Mesendoderm (in vitro differentiated cells): ENCODE data around the gene ALDH16A1.

Source experiments
- DNase-seq: peaks from one replicate; pipeline ENCODE4 v3.0.0; 2013
- H2AK5ac ChIP-seq: 2 replicates; pipeline ENCODE4 v1.6.1; 2013; ENCODE audit warnings: low read length, inconsistent platforms
- H2BK120ac ChIP-seq: 2 replicates; pipeline ENCODE4 v1.6.1; 2013; ENCODE audit warnings: low read depth, mild to moderate bottlenecking, low read length, moderate library complexity, mixed read lengths
- H2BK15ac ChIP-seq: replicated peaks from 2 replicates; pipeline ENCODE4 v1.6.1; 2013; ENCODE audit warnings: low read depth, mild to moderate bottlenecking, moderate library complexity
- H2BK5ac ChIP-seq: 2 replicates; pipeline ENCODE4 v1.6.1; 2013; ENCODE audit warnings: low read length, inconsistent platforms
- H3K18ac ChIP-seq: 2 replicates; pipeline ENCODE4 v1.6.1; 2013; ENCODE audit warnings: mild to moderate bottlenecking, low read length, mixed read lengths
- H3K23ac ChIP-seq: one replicate; pipeline ENCODE4 v1.6.1; 2013; ENCODE audit warnings: low read length
- H3K27ac ChIP-seq: 2 replicates; pipeline ENCODE4 v1.5.1; 2013; ENCODE audit warnings: low read depth, mild to moderate bottlenecking, inconsistent platforms, low read length, moderate library complexity
- H3K27me3 ChIP-seq: 2 replicates; pipeline ENCODE4 v1.6.1; 2013; ENCODE audit warnings: low read length, control low read depth, mild to moderate bottlenecking, inconsistent platforms; ENCODE audit not compliant: insufficient read depth, poor library complexity
- H3K36me3 ChIP-seq: 2 replicates; pipeline ENCODE4 v1.6.1; 2013; ENCODE audit warnings: low read length, inconsistent platforms; ENCODE audit not compliant: control insufficient read depth, insufficient read depth
- H3K4ac ChIP-seq: one replicate; pipeline ENCODE4 v1.6.1; 2013; ENCODE audit warnings: low read depth, mild to moderate bottlenecking, low read length, moderate library complexity
- H3K4me1 ChIP-seq: 2 replicates; pipeline ENCODE4 v1.6.1; 2013; ENCODE audit warnings: low read depth, low read length, inconsistent platforms; ENCODE audit not compliant: control insufficient read depth
- H3K4me2 ChIP-seq: 2 replicates; pipeline ENCODE4 v1.6.1; 2013; ENCODE audit warnings: low read length
- H3K4me3 ChIP-seq: 2 replicates; pipeline ENCODE4 v1.5.1; 2013; ENCODE audit warnings: mild to moderate bottlenecking, low read length
- H3K56ac ChIP-seq: one replicate; pipeline ENCODE4 v1.6.1; 2013; ENCODE audit warnings: low read length
- H3K79me1 ChIP-seq: 2 replicates; pipeline ENCODE4 v1.6.1; 2013; ENCODE audit warnings: low read length, inconsistent platforms
- H3K79me2 ChIP-seq: 2 replicates; pipeline ENCODE4 v1.6.1; 2013; ENCODE audit warnings: mild to moderate bottlenecking, low read length; ENCODE audit not compliant: control insufficient read depth, insufficient read depth
- H3K9ac ChIP-seq: 2 replicates; pipeline ENCODE4 v1.6.1; 2013; ENCODE audit warnings: low read length, inconsistent platforms
- H4K5ac ChIP-seq: one replicate; pipeline ENCODE4 v1.6.1; 2013; ENCODE audit warnings: low read length
- H4K8ac ChIP-seq: one replicate; pipeline ENCODE4 v1.6.1; 2013; ENCODE audit warnings: low read depth, mild to moderate bottlenecking, control low read depth, low read length, moderate library complexity
- WGBS: extraction: QIAGEN DNeasy Blood & Tissue Kit; methylation state at CpG from one replicate; pipeline ENCODE4 v1.1.7; 2013; ENCODE audit warnings: low lambda C conversion rate, missing lambda C conversion rate; ENCODE audit not compliant: insufficient coverage; ENCODE audit errors: extremely low coverage; 5-methylcytosine and 5-hydroxymethylcytosine counted together

The ALDH16A1 gene

DNA sequence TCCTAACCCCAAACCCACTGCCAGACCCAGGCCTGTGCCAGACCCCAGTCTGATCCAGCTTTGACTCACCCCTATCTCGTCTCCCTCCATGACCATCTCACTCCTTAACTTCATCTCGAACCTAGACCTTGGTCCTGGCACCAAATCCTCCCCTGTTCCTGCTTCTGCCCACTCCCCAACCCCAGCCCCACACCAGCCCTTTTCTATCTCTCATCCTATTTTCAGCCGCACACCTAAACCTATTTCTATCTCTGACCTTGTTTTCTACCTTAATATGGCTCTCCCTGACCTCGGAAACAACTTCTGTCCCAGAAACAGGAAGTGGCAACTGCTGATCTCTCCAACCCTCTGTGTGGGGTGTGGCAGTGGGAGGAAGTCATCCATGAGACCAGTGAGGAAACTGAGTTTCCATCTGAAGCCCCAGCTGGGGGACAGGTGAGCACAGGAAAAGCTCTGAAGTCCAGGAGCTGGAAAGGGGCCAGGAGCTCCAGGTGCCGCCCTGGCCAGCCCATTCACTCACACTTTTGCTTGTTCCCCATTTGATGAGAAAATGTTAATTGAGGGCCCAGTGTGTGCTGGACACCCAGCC is 43.5 kb upstream of the ALDH16A1 start:
- Histone ChIP-seq H2BK15ac (no peak overlapping the region), H3K4ac (no peak overlapping the region), H2BK5ac (no peak overlapping the region), H3K4me3 (no peak overlapping the region), H3K27ac (no peak overlapping the region), H3K9ac (no peak overlapping the region), H3K36me3 (no peaks in the 10 kb centered on the region), H3K4me1 (peaks cover 4% of the 10 kb centered on the region), H3K18ac (no peak overlapping the region), H2BK120ac (no peak overlapping the region), H3K56ac (no peak overlapping the region), H3K79me1 (no peaks in the 10 kb centered on the region), H3K23ac (no peak overlapping the region), H3K79me2 (no peaks in the 10 kb centered on the region), H3K27me3 (no peaks in the 10 kb centered on the region), H3K4me2 (no peak overlapping the region), H4K5ac (no peak overlapping the region), H4K8ac (no peak overlapping the region), H2AK5ac (no peak overlapping the region)
- DNase-seq = no peak
- no CpG with 5 or more reads among the region's 5 CpGs for WGBS

DNA sequence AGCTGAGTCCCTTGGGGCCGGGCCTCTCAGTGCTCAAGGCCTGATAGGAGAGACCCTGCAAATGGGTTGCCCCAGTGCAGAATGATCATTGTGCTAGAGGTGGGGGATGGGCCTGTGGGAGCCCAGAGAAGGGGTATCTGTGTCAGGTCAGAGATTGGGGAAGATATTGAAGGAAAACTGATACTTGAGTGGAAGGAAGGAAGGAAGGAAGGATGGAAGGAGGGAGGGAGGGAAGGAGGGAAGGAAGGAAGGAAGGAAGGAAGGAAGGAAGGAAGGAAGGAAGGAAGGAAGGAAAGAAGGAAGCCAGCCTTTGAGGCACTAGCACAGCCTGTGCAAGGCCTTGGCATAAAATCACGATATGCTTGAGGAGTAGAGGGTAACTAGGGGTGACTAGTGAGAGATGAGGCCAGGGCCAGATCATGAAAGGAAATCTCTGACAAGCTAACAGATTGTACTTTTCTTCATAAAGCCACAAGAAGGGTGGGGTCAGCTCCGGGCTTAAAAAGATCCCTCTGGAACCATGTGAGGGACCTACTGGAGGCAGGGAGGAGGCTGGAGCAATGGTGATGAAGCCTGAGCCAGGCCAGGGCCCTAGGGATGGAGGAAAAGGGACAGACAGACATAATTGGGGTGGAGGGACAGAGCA is 41.2 kb upstream of the ALDH16A1 start:
- DNase-seq = no peak

DNA sequence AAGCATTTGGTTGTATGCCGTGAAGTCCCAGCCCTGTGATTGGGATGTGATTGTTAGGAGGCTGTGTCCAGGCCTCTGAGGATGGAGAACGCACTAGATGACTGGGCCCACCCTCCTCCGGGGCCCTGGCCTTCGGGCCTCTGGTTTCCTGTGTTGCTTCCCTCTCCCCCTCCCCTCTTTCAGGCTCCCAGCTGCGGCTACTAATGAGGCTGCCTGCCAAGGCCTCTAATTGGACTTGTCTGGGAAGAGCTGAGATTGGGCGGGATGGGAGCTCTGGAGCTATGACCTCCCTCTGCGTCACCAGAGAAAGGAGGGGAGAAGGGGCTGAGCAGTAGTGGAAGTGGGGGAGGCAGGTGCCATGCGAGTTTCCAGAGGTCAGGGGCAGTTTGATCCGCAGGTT is 39.7 kb upstream of the ALDH16A1 start:
- WGBS = no CpG with 5 or more reads among the region's 9 CpGs
- Histone ChIP-seq H2BK5ac (no peak overlapping the region), H3K27me3 (no peaks in the 10 kb centered on the region), H3K36me3 (no peaks in the 10 kb centered on the region), H3K4ac (no peak overlapping the region), H2BK15ac (no peak overlapping the region), H3K23ac (no peak overlapping the region), H3K4me2 (no peak overlapping the region), H3K18ac (no peak overlapping the region), H3K4me3 (no peak overlapping the region), H3K56ac (peak overlapping the region; percentile 63), H3K9ac (peak overlapping the region; percentile 17), H3K27ac (peak overlapping the region; percentile 1), H2BK120ac (no peak overlapping the region), H4K5ac (no peak overlapping the region), H3K79me2 (no peaks in the 10 kb centered on the region), H3K4me1 (peaks cover 4% of the 10 kb centered on the region), H4K8ac (no peak overlapping the region), H2AK5ac (no peak overlapping the region), H3K79me1 (no peaks in the 10 kb centered on the region)
- peak; percentile 63 for DNase-seq

More for the DNA sequence above, 41.2 kb upstream of the ALDH16A1 start:
- no peak overlapping the region for H3K4me2 ChIP-seq
- H2BK120ac ChIP-seq = no peak overlapping the region
- H3K27me3 ChIP-seq = no peaks in the 10 kb centered on the region
- no peak overlapping the region for H3K27ac ChIP-seq
- H3K9ac ChIP-seq = no peak overlapping the region
- H3K23ac ChIP-seq = no peak overlapping the region
- H2AK5ac ChIP-seq = no peak overlapping the region
- H3K79me1 ChIP-seq = no peaks in the 10 kb centered on the region
- H3K4me1 ChIP-seq = peaks cover 4% of the 10 kb centered on the region
- no peak overlapping the region for H3K56ac ChIP-seq
- no peaks in the 10 kb centered on the region for H3K79me2 ChIP-seq
- no peak overlapping the region for H3K4ac ChIP-seq
- no CpG with 5 or more reads among the region's 3 CpGs for WGBS
- H3K18ac ChIP-seq = no peak overlapping the region
- no peak overlapping the region for H4K5ac ChIP-seq
- H2BK5ac ChIP-seq = no peak overlapping the region
- no peak overlapping the region for H2BK15ac ChIP-seq
- no peak overlapping the region for H4K8ac ChIP-seq
- no peaks in the 10 kb centered on the region for H3K36me3 ChIP-seq
- no peak overlapping the region for H3K4me3 ChIP-seq

DNA sequence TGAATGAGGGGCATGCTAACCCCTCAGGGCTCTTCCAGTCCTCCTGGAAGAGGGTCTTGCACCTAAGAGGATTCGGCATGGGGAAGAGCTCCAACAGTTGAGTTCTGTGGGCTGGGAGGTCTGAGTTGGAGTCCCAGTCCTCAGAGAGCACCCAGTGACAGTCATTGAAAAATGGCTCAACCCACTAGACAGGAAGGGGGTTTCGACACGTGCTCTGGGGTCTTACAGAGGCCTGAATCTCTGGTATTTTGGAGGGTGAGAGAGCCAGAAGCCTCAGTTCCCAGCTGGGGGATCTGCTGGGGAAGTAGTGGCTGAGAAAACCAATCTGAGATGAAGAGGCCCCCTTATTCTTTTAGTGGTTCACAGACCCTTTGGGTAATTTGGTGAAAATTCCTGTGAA is 38.8 kb upstream of the ALDH16A1 start:
- H3K79me1 ChIP-seq = no peaks in the 10 kb centered on the region
- no peak overlapping the region for H3K4ac ChIP-seq
- no peaks in the 10 kb centered on the region for H3K79me2 ChIP-seq
- H3K4me2 ChIP-seq = no peak overlapping the region
- H2BK5ac ChIP-seq = no peak overlapping the region
- no CpG with 5 or more reads among the region's 3 CpGs for WGBS
- no peak overlapping the region for H3K23ac ChIP-seq
- H3K56ac ChIP-seq = no peak overlapping the region
- no peak overlapping the region for H3K27ac ChIP-seq
- H3K9ac ChIP-seq = no peak overlapping the region
- H3K18ac ChIP-seq = no peak overlapping the region
- no peak overlapping the region for H4K5ac ChIP-seq
- no peak overlapping the region for H4K8ac ChIP-seq
- no peak overlapping the region for H2BK15ac ChIP-seq
- no peak overlapping the region for H3K4me3 ChIP-seq
- DNase-seq = no peak
- H3K4me1 ChIP-seq = peaks cover 4% of the 10 kb centered on the region
- no peaks in the 10 kb centered on the region for H3K27me3 ChIP-seq
- H3K36me3 ChIP-seq = no peaks in the 10 kb centered on the region
- H2AK5ac ChIP-seq = no peak overlapping the region
- H2BK120ac ChIP-seq = no peak overlapping the region

DNA sequence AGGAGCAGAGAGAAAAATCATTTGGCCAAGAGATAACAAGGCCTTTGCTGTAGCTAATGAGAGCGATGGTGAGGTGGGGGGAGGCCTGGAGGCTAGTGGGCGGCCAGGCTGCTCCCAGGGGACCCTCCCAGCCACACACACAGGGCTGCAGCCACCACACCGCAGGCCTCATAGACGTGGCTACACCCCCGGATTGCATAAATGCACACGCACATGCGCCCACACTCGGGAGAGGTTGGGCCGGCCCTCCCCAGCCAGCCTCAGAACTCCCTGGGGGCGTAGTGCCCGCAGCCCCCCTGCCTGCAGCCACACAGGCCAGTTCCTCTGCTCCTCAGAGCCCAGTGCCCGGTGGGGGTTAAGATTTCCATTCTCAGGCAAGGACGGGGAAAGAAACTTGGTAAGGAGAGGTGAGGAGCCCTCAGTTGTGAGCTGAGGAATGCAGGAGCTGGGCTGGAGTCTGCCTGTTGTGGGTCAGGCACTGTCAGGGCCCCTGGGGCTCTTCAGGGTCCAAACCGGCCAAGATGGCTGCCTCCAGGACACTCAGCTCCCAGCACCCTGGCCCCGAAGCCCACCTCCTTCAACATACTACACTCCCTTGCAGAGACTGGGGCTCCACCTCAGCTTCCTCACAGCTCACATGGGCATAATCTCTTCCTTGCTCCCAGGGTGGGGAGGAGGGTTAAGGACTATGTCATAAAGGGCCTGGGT is 37.8 kb upstream of the ALDH16A1 start:
- Histone ChIP-seq H3K4ac (no peak overlapping the region), H3K4me1 (peaks cover 4% of the 10 kb centered on the region), H3K56ac (no peak overlapping the region), H2BK120ac (no peak overlapping the region), H3K36me3 (no peaks in the 10 kb centered on the region), H3K4me3 (no peak overlapping the region), H3K79me2 (no peaks in the 10 kb centered on the region), H2AK5ac (no peak overlapping the region), H3K9ac (no peak overlapping the region), H3K27ac (no peak overlapping the region), H2BK5ac (no peak overlapping the region), H3K23ac (peak overlapping the region; percentile 24), H4K5ac (no peak overlapping the region), H2BK15ac (no peak overlapping the region), H4K8ac (no peak overlapping the region), H3K4me2 (no peak overlapping the region), H3K79me1 (no peaks in the 10 kb centered on the region), H3K18ac (no peak overlapping the region), H3K27me3 (no peaks in the 10 kb centered on the region)
- WGBS = no CpG with 5 or more reads among the region's 15 CpGs
- DNase-seq = no peak
